AG09319 (cell line): ENCODE data around the gene MAP4K5.

ENCODE experiments used
- DNase-seq: peaks from one replicate; pipeline ENCODE4 v3.0.0-alpha.2; 2010; ENCODE audit warnings: low read depth; ENCODE audit errors: extremely low read depth
- TF ChIP-seq, protein P1 (sequence below): IDR thresholded peaks from 2 replicates; pipeline ENCODE4 v1.5.1; 2011; ENCODE audit warnings: low read depth, mild to moderate bottlenecking, inconsistent platforms, low read length, moderate library complexity

MAP4K5 gene

DNA sequence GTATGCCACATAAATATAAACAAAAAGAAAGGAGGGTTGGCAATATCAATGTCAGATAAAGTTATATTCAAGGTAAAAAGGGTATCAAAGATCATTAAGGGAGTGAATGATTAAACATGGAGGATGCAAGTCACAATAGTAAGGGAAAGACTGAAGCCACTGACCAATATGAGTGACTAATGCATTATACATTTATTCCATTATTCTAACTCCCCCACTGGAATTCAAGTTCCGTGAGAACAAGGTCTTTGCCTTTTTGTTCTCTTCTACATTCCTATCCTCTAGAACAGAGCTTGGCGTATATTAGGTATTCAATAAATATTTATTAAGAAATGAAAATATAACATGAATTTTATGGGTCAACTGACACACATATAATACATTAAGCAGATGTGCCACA, 30.7 kb downstream of the MAP4K5 start:
- DNase-seq = no peak

DNA sequence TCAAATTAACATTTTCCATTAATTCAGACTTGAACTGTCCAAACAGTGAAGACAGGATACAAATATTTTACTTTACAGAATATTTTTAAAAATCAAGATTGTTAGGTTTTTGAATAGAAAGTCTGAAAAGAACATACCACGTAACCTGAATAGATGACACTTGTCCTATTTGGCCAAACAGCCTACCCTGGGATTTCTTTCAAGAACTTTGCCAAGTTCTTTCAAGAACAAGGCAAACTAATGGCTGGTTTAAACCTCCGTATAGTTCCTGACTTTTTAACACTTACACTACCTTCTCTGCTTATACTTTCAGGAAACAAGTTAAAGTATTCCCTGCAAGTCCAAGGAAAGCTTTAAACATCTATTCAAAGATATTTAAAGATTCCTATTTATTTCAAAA, 35.0 kb downstream of the MAP4K5 start:
- DNase-seq = no peak
- TF ChIP-seq, protein P1, sequence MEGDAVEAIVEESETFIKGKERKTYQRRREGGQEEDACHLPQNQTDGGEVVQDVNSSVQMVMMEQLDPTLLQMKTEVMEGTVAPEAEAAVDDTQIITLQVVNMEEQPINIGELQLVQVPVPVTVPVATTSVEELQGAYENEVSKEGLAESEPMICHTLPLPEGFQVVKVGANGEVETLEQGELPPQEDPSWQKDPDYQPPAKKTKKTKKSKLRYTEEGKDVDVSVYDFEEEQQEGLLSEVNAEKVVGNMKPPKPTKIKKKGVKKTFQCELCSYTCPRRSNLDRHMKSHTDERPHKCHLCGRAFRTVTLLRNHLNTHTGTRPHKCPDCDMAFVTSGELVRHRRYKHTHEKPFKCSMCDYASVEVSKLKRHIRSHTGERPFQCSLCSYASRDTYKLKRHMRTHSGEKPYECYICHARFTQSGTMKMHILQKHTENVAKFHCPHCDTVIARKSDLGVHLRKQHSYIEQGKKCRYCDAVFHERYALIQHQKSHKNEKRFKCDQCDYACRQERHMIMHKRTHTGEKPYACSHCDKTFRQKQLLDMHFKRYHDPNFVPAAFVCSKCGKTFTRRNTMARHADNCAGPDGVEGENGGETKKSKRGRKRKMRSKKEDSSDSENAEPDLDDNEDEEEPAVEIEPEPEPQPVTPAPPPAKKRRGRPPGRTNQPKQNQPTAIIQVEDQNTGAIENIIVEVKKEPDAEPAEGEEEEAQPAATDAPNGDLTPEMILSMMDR = no peak

More for the DNA sequence above, 30.7 kb downstream of the MAP4K5 start:
- TF ChIP-seq, protein P1 = no peak

DNA sequence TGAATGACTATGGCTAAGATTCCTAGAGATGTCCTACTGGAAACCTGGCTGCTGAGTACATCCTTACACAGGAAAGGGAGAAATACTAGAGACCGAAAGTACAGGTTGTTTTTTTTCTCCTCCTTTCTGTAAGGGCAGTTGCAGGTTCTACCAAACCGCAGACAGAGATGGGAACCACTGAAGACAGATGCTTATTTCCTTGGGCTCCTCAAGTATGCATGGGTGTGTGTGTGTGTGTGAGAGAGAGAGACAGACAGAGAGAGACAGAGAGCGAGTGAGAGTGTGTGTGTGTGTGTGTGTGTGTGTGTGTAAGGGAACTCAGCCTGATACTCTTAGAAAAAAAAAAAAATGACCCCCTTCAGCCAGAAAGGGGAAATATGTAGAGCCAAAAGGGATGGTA, 42.5 kb downstream of the MAP4K5 start:
- TF ChIP-seq, protein P1 = no peak

DNA sequence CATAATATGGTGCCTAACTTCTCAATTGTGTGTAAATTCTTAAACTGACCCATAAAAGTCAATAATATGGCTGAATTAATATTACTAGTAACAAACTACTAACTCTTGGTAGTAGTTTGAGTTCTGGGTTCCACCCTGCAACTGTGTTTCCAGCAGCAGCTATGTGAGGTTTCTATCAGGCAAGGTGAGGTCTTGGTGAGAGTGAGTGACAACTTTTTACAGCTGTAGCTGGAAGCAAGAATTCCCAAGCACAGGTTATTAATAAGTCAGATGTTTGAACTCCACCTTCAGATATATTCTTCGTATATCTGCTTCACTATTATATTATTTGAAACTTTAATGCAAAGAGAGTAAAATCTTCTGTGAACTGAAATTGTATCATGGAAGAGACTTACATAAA, 43.8 kb downstream of the MAP4K5 start:
- TF ChIP-seq, protein P1 = no peak
- DNase-seq = no peak

More for the DNA sequence above, 42.5 kb downstream of the MAP4K5 start:
- no peak for DNase-seq

DNA sequence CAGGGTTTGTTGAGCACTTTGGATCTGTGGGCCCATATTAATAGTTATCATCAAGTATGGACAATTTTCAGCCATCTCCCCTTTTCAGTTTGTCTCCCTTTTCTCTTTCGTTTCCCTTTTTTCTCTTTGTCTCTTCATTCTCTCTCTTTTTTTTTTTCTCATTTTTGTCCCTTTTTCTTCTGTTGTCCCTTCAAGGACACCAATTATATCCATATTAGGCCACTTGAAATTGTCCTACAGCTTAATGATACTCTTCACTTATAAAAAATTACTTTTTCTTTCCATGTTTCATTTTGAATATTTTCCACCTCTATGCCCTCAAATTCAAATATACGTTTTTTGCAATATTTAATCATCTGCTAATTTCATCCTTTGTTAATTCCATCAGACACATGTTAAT, 53.3 kb downstream of the MAP4K5 start:
- DNase-seq = no peak
- TF ChIP-seq, protein P1 = no peak

DNA sequence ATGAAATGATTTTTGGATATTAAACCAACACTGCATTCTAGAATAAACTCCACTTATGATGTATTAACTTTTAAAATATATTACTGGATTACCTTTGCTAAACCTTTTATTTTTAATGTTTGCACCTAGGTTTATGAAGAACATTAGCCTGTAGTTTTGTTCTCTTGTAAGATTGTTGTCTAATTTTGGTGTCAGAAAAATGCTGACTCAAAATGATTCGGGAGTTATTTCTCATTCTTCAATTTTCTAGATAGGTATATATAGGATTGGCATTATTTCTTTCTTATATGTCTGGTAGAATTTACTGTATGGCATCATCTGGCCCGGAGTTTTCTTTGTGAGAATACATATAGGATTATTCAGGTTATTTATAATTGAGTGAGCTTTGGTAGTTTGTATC, 54.6 kb downstream of the MAP4K5 start:
- TF ChIP-seq, protein P1 = no peak
- no peak for DNase-seq

DNA sequence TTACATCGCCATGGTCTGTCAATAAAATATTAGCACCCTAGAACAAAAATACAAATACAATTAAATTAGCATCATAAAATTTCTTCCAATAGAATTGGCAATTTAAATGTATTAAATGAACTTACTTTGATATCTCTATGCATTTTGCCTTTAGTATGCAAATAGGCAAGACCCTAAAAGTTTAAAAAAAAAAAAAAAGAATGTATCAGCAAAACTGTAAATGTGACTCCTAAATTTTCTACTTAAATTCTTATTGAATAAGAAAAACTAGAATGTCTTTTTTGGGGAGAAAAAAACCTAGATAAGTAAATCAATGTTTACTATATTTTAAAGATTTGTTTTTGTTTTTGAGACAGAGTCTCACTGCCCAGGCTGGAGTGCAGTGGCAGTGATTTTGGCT, 56.2 kb downstream of the MAP4K5 start:
- DNase-seq = no peak
- TF ChIP-seq, protein P1 = no peak
